SIG-M5 treated with dmso at 0.1 percent for 504 hours (cell line): Measurements from ENCODE around the gene LHFPL6.
A peak's percentile ranks its signal among the peaks of the same experiment; 100 is the strongest.
"Not testable (repeated sequence)": the region's sequence is repeated elsewhere in the genome, so short reads cannot be mapped to it uniquely, and the experiment has no call there.

ENCODE experiments used
- DNase-seq: peaks from one replicate; lab custom pipeline; 2025; ENCODE audit not compliant: unreplicated experiment; lab: John Stamatoyannopoulos, UW

LHFPL6 gene

DNA sequence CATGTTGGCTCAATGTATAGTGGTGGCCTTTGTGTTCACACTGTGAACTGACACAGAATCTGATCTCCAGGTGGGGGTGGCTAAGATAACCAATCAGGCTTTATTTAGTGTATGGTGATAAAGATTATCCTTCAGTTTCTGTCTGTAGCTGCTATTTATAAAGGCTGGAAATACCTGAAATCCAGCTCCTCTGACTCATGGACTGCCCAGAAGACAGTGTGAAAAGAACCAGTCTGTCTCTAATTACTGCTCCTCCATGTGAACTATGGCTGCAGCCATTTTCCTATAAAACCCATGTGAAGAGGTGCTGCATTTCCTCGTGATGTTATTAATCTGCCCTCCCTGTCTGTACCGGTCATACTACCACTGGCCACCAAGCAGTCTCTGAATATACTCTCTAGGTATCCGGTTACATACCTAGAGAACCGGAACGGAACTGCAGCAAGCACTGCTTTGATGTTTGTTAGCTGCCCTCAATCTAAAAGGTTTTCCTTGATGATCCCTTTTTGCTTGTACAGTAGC, 238.0 kb downstream of the LHFPL6 start:
- DNase-seq: peak; percentile 5

DNA sequence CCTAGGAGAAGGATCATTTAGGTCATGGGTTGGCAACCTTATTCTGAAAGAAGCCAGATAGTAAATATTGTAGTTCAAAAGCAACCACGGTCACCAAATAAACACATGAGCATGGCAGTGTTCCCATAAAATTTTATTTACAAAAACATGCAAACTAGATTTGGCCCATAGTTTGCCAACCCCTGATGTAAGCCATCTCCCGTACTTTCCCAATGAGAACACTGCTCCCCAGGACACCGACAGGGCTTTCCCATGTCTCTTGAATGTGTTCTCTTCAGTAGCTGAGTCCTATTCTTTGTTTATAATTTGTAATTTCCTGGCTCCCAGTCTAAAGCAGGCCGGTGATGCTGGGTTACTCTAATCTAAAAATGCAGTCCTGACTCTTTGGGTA, 239.6 kb downstream of the LHFPL6 start:
- DNase-seq: no peak

DNA sequence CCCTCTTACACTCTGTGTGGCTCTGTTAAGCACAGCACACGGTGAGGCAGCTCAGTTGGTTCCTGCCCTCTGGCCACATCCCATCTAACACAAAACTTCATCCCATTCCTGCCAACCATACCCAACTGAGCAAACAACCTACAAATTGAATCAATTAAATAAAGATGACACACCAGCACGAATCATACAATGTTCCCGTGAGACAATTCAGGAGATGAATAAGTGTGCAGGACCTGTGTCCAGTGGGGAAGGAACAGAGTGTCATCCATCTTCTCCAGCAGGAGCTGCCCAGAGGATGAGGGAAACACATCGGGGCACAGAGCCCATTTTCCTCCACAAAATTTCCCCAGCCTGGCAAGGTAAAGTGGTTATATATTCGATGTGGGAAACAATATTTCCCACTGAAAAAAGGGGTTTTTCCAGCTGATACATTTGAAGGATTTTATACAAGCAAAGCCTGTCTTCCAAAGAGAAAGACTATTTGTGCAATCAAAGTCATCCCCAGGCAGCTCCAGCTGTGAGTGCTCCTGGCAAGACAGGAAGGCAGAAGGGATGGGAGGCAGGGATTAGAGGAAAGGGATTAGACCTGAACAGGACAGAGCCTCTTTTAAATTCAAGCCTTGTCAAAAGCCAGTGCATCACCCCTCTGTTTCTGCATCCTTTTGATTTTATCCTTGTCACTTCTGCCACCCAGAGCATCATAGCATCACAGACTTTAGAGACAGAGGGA, 240.2 kb downstream of the LHFPL6 start:
- DNase-seq: no peak

DNA sequence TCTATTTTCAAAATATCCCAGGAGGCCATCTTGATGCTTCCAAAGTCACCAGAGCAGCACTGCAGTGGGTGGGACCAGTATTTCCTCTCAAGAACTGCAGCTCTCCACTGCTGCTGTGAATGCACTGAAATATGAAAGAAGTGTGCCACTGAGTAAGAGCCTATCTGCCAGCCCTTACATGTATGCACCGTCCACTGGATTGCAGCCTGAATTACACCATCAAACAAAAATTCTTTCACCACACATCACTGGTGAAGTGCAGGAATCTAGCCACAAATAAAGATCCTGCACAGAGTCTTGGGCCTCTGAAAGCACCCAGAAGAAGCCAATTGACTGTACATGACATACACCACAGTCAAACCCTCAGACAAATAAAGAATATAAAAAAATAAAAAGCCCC, 249.0 kb downstream of the LHFPL6 start:
- no peak for DNase-seq

DNA sequence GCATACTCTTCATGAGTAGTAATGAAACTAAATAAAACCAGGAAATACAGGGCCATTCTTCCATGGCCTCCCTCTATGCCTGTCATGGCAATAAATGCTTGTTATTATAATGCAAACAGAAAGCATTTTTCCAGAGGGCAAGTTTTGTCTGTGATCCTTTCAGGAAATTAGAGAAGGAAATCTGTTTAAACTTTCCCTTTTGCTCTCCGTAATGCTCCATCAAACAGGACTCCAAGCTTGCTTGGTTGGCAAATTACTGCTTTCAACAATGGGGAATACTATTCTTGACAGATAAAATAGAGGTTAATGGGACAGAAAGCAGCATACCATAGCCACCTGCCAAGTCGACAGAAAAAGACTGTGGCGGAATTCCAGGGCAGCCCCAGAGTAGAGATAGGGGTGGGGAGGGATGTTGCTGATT, 252.5 kb downstream of the LHFPL6 start:
- no peak for DNase-seq

DNA sequence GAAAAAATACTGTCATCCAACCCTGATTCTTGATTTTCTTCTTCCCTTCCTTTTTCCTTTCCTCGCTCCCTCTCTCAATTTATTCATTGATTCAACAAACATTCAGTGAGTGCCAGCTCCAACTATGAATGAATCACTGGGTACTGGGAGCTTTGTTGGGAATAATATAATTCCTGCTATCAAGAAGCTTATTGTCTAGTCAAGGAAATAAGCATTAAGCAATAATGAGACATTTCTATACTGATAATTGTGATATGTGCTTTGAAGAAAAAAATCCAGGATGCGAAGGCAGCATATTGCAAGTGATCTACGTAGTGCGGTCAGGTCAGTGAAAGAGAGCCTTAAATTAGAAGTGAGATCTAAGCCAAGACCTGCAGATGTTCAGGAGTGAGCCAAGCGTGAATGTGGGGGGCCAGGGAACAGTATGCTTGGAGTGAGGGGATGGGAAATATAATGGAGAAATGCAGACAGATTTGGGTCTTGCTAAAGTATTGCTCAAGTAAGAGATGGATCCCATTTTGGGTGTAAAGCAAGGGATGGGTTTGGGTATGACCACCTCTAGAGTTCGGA, 253.5 kb downstream of the LHFPL6 start:
- no peak for DNase-seq

DNA sequence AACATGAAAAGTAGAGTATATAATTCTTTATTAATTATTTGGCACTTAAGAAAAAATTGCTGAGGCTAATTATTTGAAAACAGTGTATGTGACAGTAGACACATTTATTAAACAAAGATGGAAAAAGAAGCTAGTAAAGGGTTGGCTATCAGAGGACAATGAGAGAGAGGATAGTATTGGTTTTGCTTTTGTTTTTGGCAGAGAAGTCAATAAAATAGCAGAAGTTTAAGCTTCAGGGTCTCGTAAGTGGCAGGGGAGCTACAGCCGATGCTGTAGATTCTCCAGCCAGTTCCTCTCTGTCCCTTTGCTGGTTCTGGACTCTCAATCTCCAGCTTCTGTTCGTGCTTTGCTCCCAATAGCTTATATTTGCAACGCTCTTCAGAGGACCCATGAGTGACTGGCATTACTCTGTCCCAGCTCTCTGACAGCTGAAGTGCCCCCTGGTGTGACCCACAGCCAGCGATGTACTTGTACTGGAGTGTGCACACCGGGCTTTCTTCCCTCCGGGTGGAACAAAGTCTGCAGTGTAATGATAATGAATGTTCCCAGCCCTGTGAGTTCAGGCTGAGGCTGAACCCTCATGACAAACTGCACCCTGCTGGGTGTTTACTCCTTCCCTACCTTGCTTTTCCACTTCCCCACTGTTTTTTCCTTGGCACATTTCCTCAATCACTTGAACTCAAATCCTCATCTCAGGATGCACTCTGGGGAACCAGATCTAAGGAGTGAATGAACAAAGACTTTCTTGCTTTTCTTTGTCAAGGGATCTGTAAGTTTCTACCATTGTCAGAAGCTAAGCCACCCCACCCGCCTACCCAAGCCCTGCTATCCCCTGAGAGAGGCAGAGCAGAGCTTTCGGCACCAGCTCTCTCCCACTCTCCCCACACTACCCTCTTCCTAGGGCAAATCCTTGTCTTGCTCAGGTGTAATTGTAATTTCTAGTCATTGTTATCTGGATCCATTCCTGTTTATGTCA, 254.8 kb downstream of the LHFPL6 start:
- DNase-seq: no peak

DNA sequence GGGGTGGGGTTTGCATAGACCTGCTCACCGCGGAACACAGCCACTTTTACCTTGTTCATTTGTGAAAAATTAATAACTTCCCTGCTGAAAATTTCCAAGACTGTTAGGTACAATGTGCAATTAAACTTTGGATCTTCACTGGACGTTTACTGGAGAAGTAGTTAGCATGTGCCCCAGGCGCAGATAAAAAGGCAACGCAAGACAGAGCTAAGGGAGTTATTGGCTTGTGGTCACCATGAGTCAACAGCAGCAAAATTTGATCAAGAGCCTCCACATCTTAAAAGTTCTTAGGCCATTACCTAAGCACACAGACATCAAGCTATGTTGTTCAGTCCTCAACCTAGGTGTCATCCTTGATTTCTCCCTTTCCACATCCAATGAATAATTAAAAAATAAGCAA, 257.0 kb downstream of the LHFPL6 start:
- no peak for DNase-seq

DNA sequence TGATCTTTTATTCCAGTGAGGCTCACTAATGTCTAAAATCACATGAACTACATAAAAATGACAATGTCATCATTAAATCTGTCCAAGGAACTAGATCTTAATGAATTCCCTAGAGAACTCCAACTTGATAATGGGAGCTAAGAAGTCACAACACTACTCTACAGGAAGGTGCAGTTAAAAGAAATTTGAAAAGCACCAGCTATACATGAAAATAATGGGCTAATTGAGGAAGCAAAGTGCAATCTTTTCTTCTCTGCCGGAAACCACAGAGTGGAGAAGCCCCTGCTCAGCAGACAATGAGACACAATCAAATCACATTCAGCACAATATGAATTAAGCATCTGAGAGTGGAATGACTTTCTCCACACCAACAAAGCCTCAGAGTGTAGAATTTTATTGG, 261.7 kb downstream of the LHFPL6 start:
- no peak for DNase-seq

DNA sequence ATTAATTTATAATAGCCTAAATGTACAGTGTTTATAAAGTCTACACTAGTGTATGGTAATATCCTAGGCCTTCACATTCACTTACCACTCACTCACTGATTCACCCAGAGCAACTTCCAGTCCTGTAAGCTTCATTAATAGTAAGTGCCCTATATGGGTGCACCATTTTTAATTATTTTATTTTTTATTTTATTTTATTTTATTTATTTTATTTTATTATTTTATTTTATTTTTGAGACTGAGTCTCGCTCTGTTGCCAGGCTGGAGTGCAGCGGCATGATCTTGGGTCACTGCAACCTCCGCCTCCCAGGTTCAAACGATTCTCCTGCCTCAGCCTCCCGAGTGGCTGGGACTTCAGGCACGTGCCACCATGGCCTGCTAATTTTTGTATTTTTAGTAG, 264.9 kb downstream of the LHFPL6 start:
- not testable (repeated sequence) for DNase-seq

DNA sequence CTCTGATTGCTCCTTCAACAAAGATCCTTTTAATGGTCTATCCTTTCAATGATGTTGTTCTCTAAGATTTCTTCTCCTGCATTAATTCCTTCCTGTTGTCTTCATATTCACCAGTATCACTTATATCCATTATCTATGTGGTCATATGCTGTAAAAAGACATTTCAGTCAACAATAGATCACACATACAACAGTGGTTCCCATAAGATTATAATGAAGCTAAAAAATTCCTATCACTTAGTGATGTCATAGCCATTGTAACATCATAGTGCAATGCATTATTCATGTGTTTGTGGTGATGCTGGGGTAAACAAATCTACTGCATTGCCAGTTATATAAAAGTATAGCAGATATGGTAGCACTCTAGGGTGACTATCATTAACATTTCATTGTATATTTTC, 266.1 kb downstream of the LHFPL6 start:
- no peak for DNase-seq

DNA sequence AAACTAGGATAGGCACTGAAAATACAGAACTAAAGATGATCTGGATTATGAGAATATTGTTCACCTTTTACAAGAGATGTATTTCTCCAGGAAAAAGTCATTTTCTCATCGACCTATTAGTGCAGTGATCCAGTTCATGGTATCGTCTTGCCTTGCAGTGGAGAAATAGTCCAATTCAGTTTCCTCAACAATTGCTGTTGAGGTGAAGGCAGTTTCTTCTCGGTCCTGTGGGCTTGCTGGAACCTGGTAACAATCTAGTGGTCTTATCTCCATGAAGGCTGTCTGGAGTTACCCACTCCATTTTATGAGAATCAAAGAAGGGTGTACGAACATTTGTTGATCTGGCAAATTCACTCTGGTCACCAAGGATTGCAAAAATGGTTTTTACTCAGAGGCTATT, 266.8 kb downstream of the LHFPL6 start:
- DNase-seq: no peak

DNA sequence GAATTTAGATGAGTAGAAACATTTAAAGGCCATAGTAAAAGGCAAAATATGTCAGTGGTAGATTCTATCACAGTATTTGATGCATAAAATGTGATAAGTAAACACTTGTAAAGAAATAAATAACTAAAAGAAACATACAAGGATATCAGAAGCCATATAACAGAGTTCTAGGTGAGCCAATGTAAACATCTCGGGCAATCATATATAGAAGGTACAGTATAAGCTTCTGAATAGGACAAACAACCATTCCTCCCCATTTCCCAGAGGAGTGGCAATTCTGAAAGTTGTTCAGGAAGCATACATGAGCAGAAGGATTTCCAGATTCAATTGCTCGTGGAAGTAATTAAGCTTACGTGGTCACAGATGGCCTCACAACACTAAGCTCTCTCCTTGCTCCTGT, 267.3 kb downstream of the LHFPL6 start:
- no peak for DNase-seq

DNA sequence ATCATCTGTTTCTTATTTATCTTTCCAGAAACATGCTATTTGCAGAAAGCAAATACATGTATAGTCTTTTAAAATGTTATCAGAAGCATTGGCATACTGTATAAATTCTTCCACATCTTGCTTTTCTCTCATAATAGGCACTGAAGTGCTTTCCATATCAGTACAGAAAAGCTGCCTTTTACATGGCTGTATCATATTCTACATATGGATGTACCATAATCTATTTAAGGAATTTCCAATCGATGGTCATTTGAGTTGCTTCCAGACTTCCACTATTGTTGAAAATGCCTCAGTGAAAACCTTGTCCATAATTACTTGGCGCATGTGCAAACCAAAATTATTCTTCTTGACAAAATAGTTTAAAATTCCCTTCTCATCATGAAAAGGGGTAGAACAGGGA, 272.5 kb downstream of the LHFPL6 start:
- DNase-seq: no peak

DNA sequence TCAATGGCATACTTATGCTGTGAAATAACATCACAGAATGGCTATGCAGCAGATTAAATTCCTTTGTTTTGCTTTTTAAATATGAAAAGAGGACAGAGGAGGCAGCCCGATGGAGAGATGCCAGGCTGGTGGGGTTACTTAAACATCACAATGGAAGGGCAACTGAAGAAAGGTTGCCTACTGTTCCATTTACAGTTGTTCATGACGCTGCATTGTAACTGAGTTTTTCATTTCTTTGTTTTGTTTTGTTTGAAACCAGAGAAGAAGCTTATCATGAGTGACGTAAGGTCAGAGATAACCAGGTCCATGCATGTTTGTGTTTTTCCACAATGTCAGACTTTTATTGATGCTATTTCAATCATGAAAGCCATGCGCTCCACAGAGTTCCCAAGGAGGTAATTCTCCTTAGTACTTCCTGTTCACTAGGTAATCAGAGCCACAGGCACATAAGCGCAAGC, 273.8 kb downstream of the LHFPL6 start:
- DNase-seq: no peak

DNA sequence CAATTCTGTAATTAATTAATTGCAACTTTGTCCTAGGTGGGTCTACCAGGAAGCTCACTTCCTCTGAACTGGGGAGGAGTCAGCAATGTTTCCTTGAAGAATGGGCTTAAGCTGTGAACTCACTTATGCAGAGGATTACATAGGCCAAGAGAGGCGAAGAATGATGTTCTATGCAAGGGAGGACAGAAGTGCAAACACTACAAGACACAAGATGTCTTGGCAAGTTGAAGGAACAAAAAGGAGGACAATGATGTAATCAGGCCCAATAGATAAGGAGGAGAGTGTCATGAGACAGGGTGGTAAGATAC, 275.9 kb downstream of the LHFPL6 start:
- DNase-seq: no peak

DNA sequence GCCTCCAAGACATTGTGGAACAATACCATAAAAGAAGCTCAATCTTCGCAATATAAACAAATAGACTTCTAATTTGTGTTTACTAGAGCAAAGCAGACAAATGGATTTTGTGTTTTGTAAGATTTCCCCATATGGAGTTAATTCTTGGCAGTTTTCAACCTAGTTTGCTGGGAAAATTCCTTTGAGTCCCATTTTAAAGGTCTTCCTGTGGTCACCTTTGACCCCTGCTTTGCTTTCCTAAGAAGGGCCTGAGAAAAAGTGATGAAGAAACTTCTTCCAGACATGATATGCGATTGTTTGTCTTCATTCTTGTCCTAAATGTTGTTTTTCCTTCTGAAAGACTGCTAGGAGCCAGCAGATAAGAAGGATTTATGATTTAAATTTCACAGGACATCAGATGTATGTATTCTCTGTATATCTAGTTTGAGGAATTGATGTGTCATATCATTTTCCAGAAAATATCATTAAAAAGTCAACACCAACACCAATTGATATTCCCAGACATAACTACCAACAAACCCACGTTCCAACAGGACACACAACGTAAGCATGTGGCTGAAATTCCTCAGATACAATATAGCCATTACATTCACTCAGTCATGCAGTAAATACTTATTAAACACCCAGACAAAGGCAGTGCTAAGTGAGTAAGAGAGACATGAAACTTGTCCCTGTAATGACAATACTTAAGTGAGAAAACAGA, 276.4 kb downstream of the LHFPL6 start:
- DNase-seq: no peak

DNA sequence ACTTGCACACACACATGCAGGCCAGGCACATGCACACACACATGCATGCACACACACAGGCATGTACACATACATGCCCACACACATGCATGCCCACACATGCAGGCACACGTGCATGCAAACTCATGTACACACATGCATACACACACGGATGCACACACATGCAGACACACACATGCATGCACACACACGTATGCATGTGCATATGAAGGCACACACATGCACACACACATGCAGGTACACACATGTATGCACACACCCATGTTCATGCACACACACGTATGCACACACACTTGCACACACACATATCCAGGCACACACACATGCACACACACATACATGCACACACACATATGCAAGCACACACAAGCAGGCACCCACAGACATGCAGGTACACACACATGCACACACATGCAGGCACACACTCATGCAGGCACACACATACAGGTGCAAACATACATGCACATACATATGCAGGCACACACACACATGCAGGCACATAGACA, 278.1 kb downstream of the LHFPL6 start:
- DNase-seq: no peak

DNA sequence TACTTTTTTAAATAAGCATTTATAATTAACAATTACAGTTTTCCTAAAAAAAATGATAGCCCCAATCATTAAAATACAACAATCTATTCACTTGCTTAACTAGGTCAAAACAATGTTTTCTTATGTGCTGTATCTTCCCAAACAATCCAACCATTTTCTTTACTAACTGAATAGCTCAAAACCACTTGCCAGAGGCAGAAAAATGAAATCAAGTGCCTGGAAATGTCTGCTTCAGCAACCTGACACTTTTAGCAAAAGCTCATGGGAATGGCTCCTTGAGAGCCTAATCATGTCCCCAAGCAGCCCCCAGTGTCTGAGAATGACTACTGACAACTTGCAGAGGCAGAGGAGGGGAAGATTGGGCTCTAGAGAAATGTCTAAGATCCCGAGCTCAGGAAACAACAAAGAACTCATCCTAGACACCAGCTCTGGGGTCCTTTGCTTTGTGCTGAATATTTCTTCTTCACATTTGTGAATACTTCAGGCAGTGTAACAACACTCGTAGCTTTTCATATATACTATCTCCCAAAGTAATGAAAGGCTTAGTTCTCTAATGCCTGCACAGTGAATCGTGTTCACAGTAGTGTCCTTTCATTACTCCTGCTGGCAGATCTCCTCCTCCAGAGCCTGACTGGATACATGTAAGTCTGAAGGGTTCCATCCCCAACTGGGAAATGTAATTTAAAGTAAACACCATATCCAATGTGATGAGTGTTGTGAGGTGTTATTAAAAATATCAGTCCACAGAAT, 280.0 kb downstream of the LHFPL6 start:
- DNase-seq: no peak

DNA sequence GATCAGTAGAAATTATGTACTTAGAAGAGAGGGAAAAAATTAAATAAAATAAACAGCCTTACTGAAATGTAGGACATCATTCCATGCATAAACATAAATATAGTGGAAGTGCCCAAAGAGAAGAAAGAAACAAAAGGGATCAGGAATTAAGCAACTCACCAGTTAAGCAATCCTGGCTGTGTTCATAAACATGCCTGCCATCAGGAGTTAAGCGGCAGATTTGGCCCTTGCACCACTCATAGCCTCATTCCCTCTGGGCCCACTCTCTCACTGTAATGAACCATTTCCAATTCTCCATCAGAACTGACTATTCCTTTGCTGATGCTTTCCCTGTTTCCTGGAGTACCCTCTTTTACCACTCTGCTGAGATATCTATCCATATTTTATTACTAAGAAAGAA, 281.4 kb downstream of the LHFPL6 start:
- DNase-seq: no peak
